Liver (tissue), 9 donors: Measurements from ENCODE around the gene LDLRAD4. TPM values are rescaled to one million over a fixed set of nuclear protein-coding genes. Genes with fewer than 3 reads are reported as not detected.

Experiments used
- DNase-seq: peaks from one replicate; pipeline ENCODE4 v3.0.0-alpha.2; 2017; ENCODE audit warnings: low spot score
- H3K27ac ChIP-seq, 2 donors: one replicate each; pipeline ENCODE4 v1.7.0; 2013; ENCODE audit warnings: inconsistent platforms in 2 of 2, low read length in 2 of 2, control low read depth in 1 of 2, low read depth in 1 of 2, mild to moderate bottlenecking in 1 of 2
- H3K27me3 ChIP-seq, 4 donors: one replicate each; pipeline versions ENCODE4 v1.6.1 to v1.7.0; 2013; ENCODE audit warnings: low read length in 3 of 4, inconsistent platforms in 1 of 4, mild to moderate bottlenecking in 1 of 4, moderate library complexity in 1 of 4; ENCODE audit not compliant: control insufficient read depth in 4 of 4, insufficient read depth in 4 of 4
- H3K36me3 ChIP-seq, 4 donors: one replicate each; pipeline versions ENCODE4 v1.6.1 to v1.7.0; 2013; ENCODE audit warnings: low read length in 3 of 4, mild to moderate bottlenecking in 3 of 4, low read depth in 1 of 4, moderate library complexity in 1 of 4; ENCODE audit not compliant: control insufficient read depth in 4 of 4, insufficient read depth in 3 of 4
- H3K4me1 ChIP-seq, 4 donors: one replicate each; pipeline versions ENCODE4 v1.6.1 to v1.7.0; 2013; ENCODE audit warnings: low read length in 3 of 4, mild to moderate bottlenecking in 3 of 4, moderate library complexity in 1 of 4; ENCODE audit not compliant: control insufficient read depth in 4 of 4, insufficient read depth in 4 of 4
- H3K4me3 ChIP-seq, 3 donors: one replicate each; pipeline versions ENCODE4 v1.6.1 to v1.7.0; 2013; ENCODE audit warnings: low read length in 3 of 3, control low read depth in 1 of 3, low read depth in 1 of 3, mild to moderate bottlenecking in 1 of 3
- H3K9ac ChIP-seq, 2 donors: one replicate each; pipeline ENCODE4 v1.7.0; 2013; ENCODE audit warnings: low read length in 2 of 2, mild to moderate bottlenecking in 2 of 2, moderate library complexity in 2 of 2, control low read depth in 1 of 2, low read depth in 1 of 2
- H3K9me3 ChIP-seq, 4 donors: one replicate each; pipeline versions ENCODE4 v1.6.1 to v1.7.0; 2013; ENCODE audit warnings: low read length in 3 of 4; ENCODE audit not compliant: control insufficient read depth in 4 of 4
- ATF3 ChIP-seq: IDR thresholded peaks from 2 replicates; pipeline ENCODE4 v1.6.1; 2016; ENCODE audit warnings: antibody characterized with exemption
- CTCF ChIP-seq: fragments of 150-350 bp; IDR thresholded peaks from 2 replicates; pipeline ENCODE4 v1.5.1; 2017; ENCODE audit warnings: improper control_type of control experiment, low read depth, low read length; ENCODE audit not compliant: missing input control
- EGR1 ChIP-seq, 2 donors: IDR thresholded peaks; 2 replicates each; pipeline ENCODE4 v1.6.1; 2016 to 2018; ENCODE audit warnings: antibody characterized with exemption in 2 of 2, low read depth in 2 of 2
- FOXA1 ChIP-seq: IDR thresholded peaks from 2 replicates; pipeline ENCODE4 v1.6.1; 2016; ENCODE audit warnings: antibody characterized with exemption
- FOXA2 ChIP-seq: IDR thresholded peaks from 2 replicates; pipeline ENCODE4 v1.6.1; 2016; ENCODE audit warnings: antibody characterized with exemption
- GABPA ChIP-seq, 2 donors: IDR thresholded peaks in 1 of 2; conservative IDR thresholded peaks in 1 of 2; 2 replicates each; pipeline ENCODE4 v1.6.1; 2016; ENCODE audit warnings: antibody characterized with exemption in 2 of 2, mild to moderate bottlenecking in 1 of 2, moderate library complexity in 1 of 2
- HNF4A ChIP-seq, 2 donors: conservative IDR thresholded peaks; 2 replicates each; pipeline ENCODE4 v1.6.1; 2016; ENCODE audit warnings: antibody characterized with exemption in 2 of 2, mild to moderate bottlenecking in 2 of 2
- HNF4G ChIP-seq: IDR thresholded peaks from 2 replicates; pipeline ENCODE4 v1.6.1; 2016; ENCODE audit warnings: antibody characterized with exemption
- JUND ChIP-seq, 2 donors: IDR thresholded peaks; 2 replicates each; pipeline ENCODE4 v1.6.1; 2016; ENCODE audit warnings: antibody characterized with exemption in 2 of 2
- NR2F2 ChIP-seq: IDR thresholded peaks from 2 replicates; pipeline ENCODE4 v1.6.1; 2016; ENCODE audit warnings: antibody characterized with exemption
- RAD21 ChIP-seq, 2 donors: IDR thresholded peaks; 2 replicates each; pipeline ENCODE4 v1.6.1; 2016; ENCODE audit warnings: antibody characterized with exemption in 2 of 2, mild to moderate bottlenecking in 2 of 2
- RXRA ChIP-seq, 2 donors: IDR thresholded peaks; 2 replicates each; pipeline ENCODE4 v1.6.1; 2017 to 2018; ENCODE audit warnings: antibody characterized with exemption in 2 of 2, mild to moderate bottlenecking in 1 of 2
- SP1 ChIP-seq: IDR thresholded peaks from 2 replicates; pipeline ENCODE4 v1.6.1; 2018; ENCODE audit warnings: antibody characterized with exemption, mild to moderate bottlenecking
- TAF1 ChIP-seq: conservative IDR thresholded peaks from 2 replicates; pipeline ENCODE4 v1.6.1; 2016; ENCODE audit warnings: antibody characterized with exemption, mild to moderate bottlenecking
- YY1 ChIP-seq: IDR thresholded peaks from 2 replicates; pipeline ENCODE4 v1.6.1; 2016; ENCODE audit warnings: antibody characterized with exemption, mild to moderate bottlenecking
- WGBS: extraction: QIAGEN DNeasy Blood & Tissue Kit; methylation state at CpG from one replicate; pipeline ENCODE4 v1.1.7; 2013; 5-methylcytosine and 5-hydroxymethylcytosine counted together
- polyA plus RNA-seq, 2 donors: library from polyadenylated mRNA; stranded (reverse) in 1 of 2; unstranded in 1 of 2; fragments of 200-250 nt in 1 of 2; fragments of >200 nt in 1 of 2; fragmentation: Nextera tagmentation in 1 of 2; extraction: Ambion mirVana in 1 of 2; gene quantifications; one replicate each; pipeline versions ENCODE4 v1.2.1 to v1.2.3, GENCODE V29; 2013 to 2015
- total RNA-seq, 2 donors: library from RNA; depleted of rRNA; stranded (reverse); fragments of >200 nt; gene quantifications; one replicate each; pipeline ENCODE4 v1.2.3, GENCODE V29; 2014
- TF ChIP-seq, protein P1 (sequence below): IDR thresholded peaks from 2 replicates; pipeline ENCODE4 v1.6.1; 2016; ENCODE audit warnings: antibody characterized with exemption
- TF ChIP-seq, protein P2 (sequence below): IDR thresholded peaks from 2 replicates; pipeline ENCODE4 v1.6.1; 2016; ENCODE audit warnings: antibody characterized with exemption, mild to moderate bottlenecking
- TF ChIP-seq, protein P3 (sequence below): IDR thresholded peaks from 2 replicates; pipeline ENCODE4 v1.6.1; 2016; ENCODE audit warnings: antibody characterized with exemption
- donor health status: healthy.
- donor health status: healthy.
- donor health status: healthy.
- donor health status: healthy.
- donor health status: healthy.

Gene LDLRAD4
- total and polyA plus RNA-seq, 4 donors = 4.8 to 41.7 (median 12.7) TPM

DNA sequence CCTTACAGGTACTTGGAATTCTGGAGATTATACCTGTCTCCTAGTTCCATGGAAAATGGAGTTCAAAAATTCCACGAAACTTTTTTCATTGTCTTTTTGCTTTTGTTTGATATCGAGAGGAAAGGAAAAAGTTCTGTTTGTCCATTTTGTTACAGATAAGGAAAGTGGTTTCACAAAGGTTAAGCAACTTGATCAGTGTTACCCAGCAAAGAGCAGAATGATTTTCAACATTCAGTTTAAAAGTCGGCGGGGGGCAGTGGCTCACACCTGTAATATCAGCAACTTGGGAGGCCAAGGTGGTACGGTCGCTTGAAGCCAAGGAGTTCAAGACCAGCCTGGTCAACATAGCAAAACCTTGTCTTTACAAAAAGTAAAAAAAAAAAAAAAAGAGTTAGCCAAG lies 118.8 kb downstream of the LDLRAD4 start:
- WGBS = 32% methylated on average over 6 of the region's 6 CpGs
- H3K4me3 ChIP-seq = peak overlapping the region in 1 of 3 donors; percentile 19

More for the DNA sequence above, 118.8 kb downstream of the LDLRAD4 start:
- no peaks in the 10 kb centered on the region for H3K27me3 ChIP-seq
- H3K9me3 ChIP-seq = peaks cover 0 to 2% (median 0%) of the 10 kb centered on the region in 4 donors
- peak overlapping the region; percentile 67 to 78 for H3K27ac ChIP-seq
- no peak for TF ChIP-seq FOXA1
- no peak for TF ChIP-seq TAF1
- peak; percentile 31 to 39 for TF ChIP-seq HNF4A (conservative IDR thresholded peaks at IDR 0.05)
- TF ChIP-seq, protein P1, sequence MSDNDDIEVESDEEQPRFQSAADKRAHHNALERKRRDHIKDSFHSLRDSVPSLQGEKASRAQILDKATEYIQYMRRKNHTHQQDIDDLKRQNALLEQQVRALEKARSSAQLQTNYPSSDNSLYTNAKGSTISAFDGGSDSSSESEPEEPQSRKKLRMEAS = no peak
- TF ChIP-seq, protein P2, sequence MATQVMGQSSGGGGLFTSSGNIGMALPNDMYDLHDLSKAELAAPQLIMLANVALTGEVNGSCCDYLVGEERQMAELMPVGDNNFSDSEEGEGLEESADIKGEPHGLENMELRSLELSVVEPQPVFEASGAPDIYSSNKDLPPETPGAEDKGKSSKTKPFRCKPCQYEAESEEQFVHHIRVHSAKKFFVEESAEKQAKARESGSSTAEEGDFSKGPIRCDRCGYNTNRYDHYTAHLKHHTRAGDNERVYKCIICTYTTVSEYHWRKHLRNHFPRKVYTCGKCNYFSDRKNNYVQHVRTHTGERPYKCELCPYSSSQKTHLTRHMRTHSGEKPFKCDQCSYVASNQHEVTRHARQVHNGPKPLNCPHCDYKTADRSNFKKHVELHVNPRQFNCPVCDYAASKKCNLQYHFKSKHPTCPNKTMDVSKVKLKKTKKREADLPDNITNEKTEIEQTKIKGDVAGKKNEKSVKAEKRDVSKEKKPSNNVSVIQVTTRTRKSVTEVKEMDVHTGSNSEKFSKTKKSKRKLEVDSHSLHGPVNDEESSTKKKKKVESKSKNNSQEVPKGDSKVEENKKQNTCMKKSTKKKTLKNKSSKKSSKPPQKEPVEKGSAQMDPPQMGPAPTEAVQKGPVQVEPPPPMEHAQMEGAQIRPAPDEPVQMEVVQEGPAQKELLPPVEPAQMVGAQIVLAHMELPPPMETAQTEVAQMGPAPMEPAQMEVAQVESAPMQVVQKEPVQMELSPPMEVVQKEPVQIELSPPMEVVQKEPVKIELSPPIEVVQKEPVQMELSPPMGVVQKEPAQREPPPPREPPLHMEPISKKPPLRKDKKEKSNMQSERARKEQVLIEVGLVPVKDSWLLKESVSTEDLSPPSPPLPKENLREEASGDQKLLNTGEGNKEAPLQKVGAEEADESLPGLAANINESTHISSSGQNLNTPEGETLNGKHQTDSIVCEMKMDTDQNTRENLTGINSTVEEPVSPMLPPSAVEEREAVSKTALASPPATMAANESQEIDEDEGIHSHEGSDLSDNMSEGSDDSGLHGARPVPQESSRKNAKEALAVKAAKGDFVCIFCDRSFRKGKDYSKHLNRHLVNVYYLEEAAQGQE = no peak
- no peak for TF ChIP-seq CTCF
- no peak for TF ChIP-seq GABPA (IDR thresholded peaks at IDR 0.05 in 1 of 2, conservative IDR thresholded peaks at IDR 0.05 in 1 of 2)
- TF ChIP-seq NR2F2 = no peak
- TF ChIP-seq EGR1 (IDR thresholded peaks at IDR 0.05; ENCODE audit: low read depth in 2 of 2) = no peak
- TF ChIP-seq RXRA (IDR thresholded peaks at IDR 0.05) = peak in 1 of 2 donors; percentile 20
- no peak for TF ChIP-seq SP1
- peak in 1 of 2 donors; percentile 45 for TF ChIP-seq RAD21 (IDR thresholded peaks at IDR 0.05)
- TF ChIP-seq YY1 = peak; percentile 80
- TF ChIP-seq JUND (IDR thresholded peaks at IDR 0.05) = no peak
- no peak for TF ChIP-seq ATF3
- no peak for TF ChIP-seq HNF4G
- TF ChIP-seq, protein P3, sequence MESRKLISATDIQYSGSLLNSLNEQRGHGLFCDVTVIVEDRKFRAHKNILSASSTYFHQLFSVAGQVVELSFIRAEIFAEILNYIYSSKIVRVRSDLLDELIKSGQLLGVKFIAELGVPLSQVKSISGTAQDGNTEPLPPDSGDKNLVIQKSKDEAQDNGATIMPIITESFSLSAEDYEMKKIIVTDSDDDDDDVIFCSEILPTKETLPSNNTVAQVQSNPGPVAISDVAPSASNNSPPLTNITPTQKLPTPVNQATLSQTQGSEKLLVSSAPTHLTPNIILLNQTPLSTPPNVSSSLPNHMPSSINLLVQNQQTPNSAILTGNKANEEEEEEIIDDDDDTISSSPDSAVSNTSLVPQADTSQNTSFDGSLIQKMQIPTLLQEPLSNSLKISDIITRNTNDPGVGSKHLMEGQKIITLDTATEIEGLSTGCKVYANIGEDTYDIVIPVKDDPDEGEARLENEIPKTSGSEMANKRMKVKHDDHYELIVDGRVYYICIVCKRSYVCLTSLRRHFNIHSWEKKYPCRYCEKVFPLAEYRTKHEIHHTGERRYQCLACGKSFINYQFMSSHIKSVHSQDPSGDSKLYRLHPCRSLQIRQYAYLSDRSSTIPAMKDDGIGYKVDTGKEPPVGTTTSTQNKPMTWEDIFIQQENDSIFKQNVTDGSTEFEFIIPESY = no peak
- no peak for TF ChIP-seq FOXA2
- H3K4me1 ChIP-seq = peaks cover 3 to 26% (median 13%) of the 10 kb centered on the region in 4 donors
- H3K9ac ChIP-seq = peak overlapping the region in 1 of 2 donors; percentile 41
- no peaks in the 10 kb centered on the region for H3K36me3 ChIP-seq
- no peak for DNase-seq
